Measurements from ENCODE around the gene AKAP9. TPM values are rescaled to one million over a fixed set of nuclear protein-coding genes. Genes with fewer than 3 reads are reported as not detected.
"Not testable (repeated sequence)": the region's sequence is repeated elsewhere in the genome, so short reads cannot be mapped to it uniquely, and the experiment has no call there.

Gene AKAP9
- total and polyA plus RNA-seq, 7 experiments from 2014 or later: 26.0 to 93.5 (median 63.0) TPM

DNA sequence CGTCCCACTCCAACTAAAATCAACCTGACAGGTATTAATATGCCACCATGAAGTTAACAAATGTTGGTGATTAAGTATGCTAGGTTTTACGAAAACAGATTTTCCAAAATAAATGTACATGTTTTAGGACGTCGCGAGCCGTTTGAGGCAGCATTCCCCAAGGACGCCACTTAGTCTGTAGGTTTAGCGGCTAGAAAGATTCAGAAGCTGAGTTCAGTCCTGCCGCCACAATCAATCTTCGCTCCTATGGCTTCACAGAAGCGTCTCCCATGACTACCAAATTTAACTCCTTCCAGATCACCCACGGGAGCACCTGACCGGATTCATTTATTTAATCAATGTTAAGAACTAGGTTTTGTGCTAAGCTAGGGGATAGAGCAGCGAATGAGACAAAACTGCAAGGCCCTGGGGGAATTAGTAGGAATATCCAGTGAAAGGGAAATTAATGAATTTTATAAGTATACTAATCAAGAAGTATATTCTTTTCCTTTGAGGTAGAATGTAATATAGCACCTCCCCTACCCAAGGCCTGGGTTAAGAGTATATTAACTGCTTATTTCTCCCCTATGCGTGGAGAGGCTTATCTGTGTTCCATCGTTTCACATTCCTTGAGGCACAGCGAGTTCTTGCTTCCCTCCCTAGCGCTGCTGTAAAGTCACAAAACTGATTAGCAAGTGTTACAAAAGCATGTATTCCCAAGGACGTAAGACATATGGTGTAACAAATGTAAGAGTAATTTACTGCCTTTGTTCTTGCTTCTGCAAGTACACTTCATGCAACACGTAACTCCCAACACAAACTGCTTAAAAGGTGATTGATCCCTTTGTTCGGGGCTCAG lies 194.6 kb downstream of the AKAP9 start:
- ChIA-PET CTCF (no interaction called here), POLR2A (interaction anchor here (1.0 to 2.5 kb wide), 3 partner anchors 194 to 393 kb away, joined by 4 to 9 read pairs (median 7); partner anchors contain the start of genes AKAP9, GATAD1, PEX1 and RBM48)
- DNase-seq: peak in 1 of 9 donors; percentile 27
- Mint-ChIP-seq H3K27me3 (peaks cover 0 to 2% (median 0%) of the 10 kb centered on the region in 5 donors), H3K4me1 (peaks cover 12 to 45% (median 40%) of the 10 kb centered on the region in 7 donors), H3K36me3 (peaks cover 0 to 10% (median 0%) of the 10 kb centered on the region in 5 donors), H3K27ac (peak overlapping the region; percentile 89 to 100 (median 99)), H3K4me3 (peak overlapping the region; percentile 95 to 100 (median 98)), H3K9me3 (peaks cover 0 to 5% (median 0%) of the 10 kb centered on the region in 11 donors)
- Histone ChIP-seq H3K27me3 (ENCODE audit: control insufficient read depth in 2 of 2, insufficient read depth in 2 of 2, low read length in 2 of 2) (no peaks in the 10 kb centered on the region), H3K27ac (ENCODE audit: low read depth, low read length) (peak overlapping the region; percentile 94), H3K9me3 (ENCODE audit: control insufficient read depth in 2 of 3, low read length in 3 of 3) (no peaks in the 10 kb centered on the region), H3K4me1 (ENCODE audit: control insufficient read depth in 2 of 2, insufficient read depth in 2 of 2, low read length in 2 of 2) (peaks cover 4 to 12% of the 10 kb centered on the region in 2 donors), H3K36me3 (ENCODE audit: control insufficient read depth in 2 of 3, insufficient read depth in 3 of 3, low read length in 3 of 3) (peaks cover 0 to 7% (median 0%) of the 10 kb centered on the region in 3 experiments), H3K4me3 (ENCODE audit: low read length) (peak overlapping the region; percentile 92)
- intact Hi-C loops (cut with micrococcal nuclease): loop anchor here (2.0 to 10.0 kb wide), 6 partner anchors 254 to 1870 kb away; partner anchors contain the start of genes BET1 (in 1 of the 2), CDK6 (in 1 of the 2), FZD1 (in 1 of the 2) and MTERF1 (in 1 of the 2)
- ATAC-seq: no peak

DNA sequence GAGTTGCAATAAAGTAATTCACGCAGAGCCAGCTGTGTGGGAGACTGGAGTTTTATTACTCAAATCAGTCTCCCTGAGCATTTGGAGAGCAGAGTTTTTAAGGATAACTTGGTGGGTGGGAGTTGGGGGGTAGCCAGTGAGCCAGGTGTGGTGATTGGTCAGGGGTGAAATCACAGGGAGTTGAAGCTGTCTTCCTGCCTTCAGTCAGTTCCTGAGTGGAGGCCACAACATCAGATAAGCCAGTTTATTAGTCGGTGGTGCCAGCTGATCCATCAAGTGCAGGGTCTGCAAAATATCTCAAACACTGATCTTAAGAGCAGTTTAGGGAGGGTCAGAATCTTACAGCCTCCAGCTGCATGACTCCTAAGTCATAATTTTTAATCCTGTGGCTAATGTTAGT lies 196.9 kb downstream of the AKAP9 start:
- ChIA-PET CTCF (no interaction called here), POLR2A (interaction anchor here (0.6 kb wide), 1 partner anchor 196 kb away, joined by 4 read pairs; no protein-coding TSS in a partner anchor)
- Mint-ChIP-seq H3K4me1 (peaks cover 8 to 32% (median 24%) of the 10 kb centered on the region in 7 donors), H3K9me3 (peaks cover 0 to 5% (median 0%) of the 10 kb centered on the region in 11 donors), H3K27ac (peak overlapping the region in 1 of 9 donors; percentile 33), H3K36me3 (peaks cover 0 to 3% (median 0%) of the 10 kb centered on the region in 5 donors), H3K4me3 (no peak overlapping the region), H3K27me3 (peaks cover 0 to 7% (median 0%) of the 10 kb centered on the region in 5 donors)
- intact Hi-C loops (cut with micrococcal nuclease): loop anchor here (10.0 kb wide), 2 partner anchors 697 to 1867 kb away; partner anchors contain the start of genes BET1 (in 1 of the 2) and CDK6 (in 1 of the 2)
- DNase-seq (no peak), ATAC-seq (no peak)
- no peak overlapping the region for H3K27ac ChIP-seq (ENCODE audit: low read depth, low read length)
- no peaks in the 10 kb centered on the region for H3K27me3 ChIP-seq (ENCODE audit: control insufficient read depth in 2 of 2, insufficient read depth in 2 of 2, low read length in 2 of 2)
- H3K4me3 ChIP-seq (ENCODE audit: low read length): no peak overlapping the region
- H3K36me3 ChIP-seq (ENCODE audit: control insufficient read depth in 2 of 3, insufficient read depth in 3 of 3, low read length in 3 of 3): peaks cover 0 to 7% (median 0%) of the 10 kb centered on the region in 3 experiments
- no peaks in the 10 kb centered on the region for H3K9me3 ChIP-seq (ENCODE audit: control insufficient read depth in 2 of 3, low read length in 3 of 3)
- peaks cover 4 to 10% of the 10 kb centered on the region in 2 donors for H3K4me1 ChIP-seq (ENCODE audit: control insufficient read depth in 2 of 2, insufficient read depth in 2 of 2, low read length in 2 of 2)

DNA sequence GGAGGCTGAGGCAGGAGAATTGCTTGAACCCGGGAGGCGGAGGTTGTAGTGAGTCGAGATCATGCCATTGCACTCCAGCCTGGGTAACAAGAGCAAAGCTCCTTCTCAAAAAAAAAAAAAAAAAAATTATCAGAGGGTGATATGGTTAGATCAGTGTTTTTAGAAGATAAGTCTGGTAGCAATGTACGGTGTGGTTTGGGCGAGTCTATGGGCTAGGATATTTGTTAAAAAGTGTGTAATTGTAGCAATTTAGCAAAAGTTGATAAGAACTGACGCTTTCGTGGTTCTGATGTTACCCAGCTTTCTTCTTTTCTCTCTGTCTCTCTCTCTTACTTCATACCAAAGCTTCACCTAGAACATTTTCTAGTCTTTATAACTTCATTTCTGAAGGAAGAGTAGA lies 200.5 kb downstream of the AKAP9 start:
- H3K4me1 Mint-ChIP-seq: peaks cover 0 to 2% (median 0%) of the 10 kb centered on the region in 7 donors
- no peak overlapping the region for H3K4me3 Mint-ChIP-seq
- no peak overlapping the region for H3K27ac ChIP-seq (ENCODE audit: low read depth, low read length)
- H3K9me3 ChIP-seq (ENCODE audit: control insufficient read depth in 2 of 3, low read length in 3 of 3): no peaks in the 10 kb centered on the region
- H3K9me3 Mint-ChIP-seq: no peaks in the 10 kb centered on the region
- ATAC-seq (no peak), DNase-seq (no peak)
- POLR2A ChIA-PET: interaction anchor here (1.4 kb wide), 1 partner anchor 15 kb away, joined by 3 read pairs; no protein-coding TSS in a partner anchor
- no peaks in the 10 kb centered on the region for H3K4me1 ChIP-seq (ENCODE audit: control insufficient read depth in 2 of 2, insufficient read depth in 2 of 2, low read length in 2 of 2)
- intact Hi-C loops (cut with micrococcal nuclease): no loop called here
- peaks cover 0 to 3% (median 0%) of the 10 kb centered on the region in 5 donors for H3K36me3 Mint-ChIP-seq
- CTCF ChIA-PET: no interaction called here
- H3K4me3 ChIP-seq (ENCODE audit: low read length): no peak overlapping the region
- H3K27me3 Mint-ChIP-seq: peaks cover 0 to 4% (median 0%) of the 10 kb centered on the region in 5 donors
- no peaks in the 10 kb centered on the region for H3K27me3 ChIP-seq (ENCODE audit: control insufficient read depth in 2 of 2, insufficient read depth in 2 of 2, low read length in 2 of 2)
- H3K36me3 ChIP-seq (ENCODE audit: control insufficient read depth in 2 of 3, insufficient read depth in 3 of 3, low read length in 3 of 3): no peaks in the 10 kb centered on the region
- no peak overlapping the region for H3K27ac Mint-ChIP-seq

DNA sequence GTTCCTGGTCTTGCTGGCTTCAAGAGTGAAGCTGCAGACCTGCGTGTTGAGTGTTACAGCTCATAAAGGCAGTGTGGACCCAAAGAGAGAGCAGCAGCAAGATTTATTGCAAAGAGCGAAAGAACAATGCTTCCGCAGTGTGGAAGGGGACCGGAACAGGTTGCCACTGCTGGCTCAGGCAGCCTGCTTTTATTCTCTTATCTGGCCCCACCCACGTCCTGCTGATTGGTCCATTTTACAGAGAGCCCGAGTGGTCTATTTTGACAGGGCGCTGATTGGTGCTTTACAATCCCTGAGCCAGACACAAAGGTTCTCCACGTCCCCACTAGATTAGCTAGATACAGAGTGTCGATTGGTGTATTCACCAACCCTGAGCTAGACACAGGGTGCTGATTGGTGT lies 202.1 kb downstream of the AKAP9 start:
- DNase-seq; H3K9me3 ChIP-seq (ENCODE audit: control insufficient read depth in 2 of 3, low read length in 3 of 3); H3K27ac ChIP-seq (ENCODE audit: low read depth, low read length); ATAC-seq; H3K36me3 ChIP-seq (ENCODE audit: control insufficient read depth in 2 of 3, insufficient read depth in 3 of 3, low read length in 3 of 3); H3K4me3 ChIP-seq (ENCODE audit: low read length); H3K27me3 Mint-ChIP-seq; H3K27me3 ChIP-seq (ENCODE audit: control insufficient read depth in 2 of 2, insufficient read depth in 2 of 2, low read length in 2 of 2); H3K36me3 Mint-ChIP-seq; H3K9me3 Mint-ChIP-seq; H3K27ac Mint-ChIP-seq; H3K4me1 ChIP-seq (ENCODE audit: control insufficient read depth in 2 of 2, insufficient read depth in 2 of 2, low read length in 2 of 2); CTCF ChIA-PET; H3K4me1 Mint-ChIP-seq; intact Hi-C loops (cut with micrococcal nuclease): not testable (repeated sequence)
- POLR2A ChIA-PET: interaction anchor here (0.6 kb wide), 1 partner anchor 210 kb away, joined by 3 read pairs; no protein-coding TSS in a partner anchor
- H3K4me3 Mint-ChIP-seq: peak overlapping the region in 2 of 10 donors; percentile 6 to 34

GRCh38 chr7:92143192-92143880 lies 202.7 kb downstream of the AKAP9 start:
- intact Hi-C loops (cut with micrococcal nuclease); H3K27ac ChIP-seq (ENCODE audit: low read depth, low read length); H3K9me3 Mint-ChIP-seq; H3K27me3 Mint-ChIP-seq; H3K4me3 Mint-ChIP-seq; DNase-seq; H3K36me3 ChIP-seq (ENCODE audit: control insufficient read depth in 2 of 3, insufficient read depth in 3 of 3, low read length in 3 of 3); H3K4me1 ChIP-seq (ENCODE audit: control insufficient read depth in 2 of 2, insufficient read depth in 2 of 2, low read length in 2 of 2); CTCF ChIA-PET; H3K27ac Mint-ChIP-seq; H3K9me3 ChIP-seq (ENCODE audit: control insufficient read depth in 2 of 3, low read length in 3 of 3); H3K36me3 Mint-ChIP-seq; POLR2A ChIA-PET; H3K4me3 ChIP-seq (ENCODE audit: low read length); H3K4me1 Mint-ChIP-seq; ATAC-seq; H3K27me3 ChIP-seq (ENCODE audit: control insufficient read depth in 2 of 2, insufficient read depth in 2 of 2, low read length in 2 of 2): not testable (repeated sequence)

DNA sequence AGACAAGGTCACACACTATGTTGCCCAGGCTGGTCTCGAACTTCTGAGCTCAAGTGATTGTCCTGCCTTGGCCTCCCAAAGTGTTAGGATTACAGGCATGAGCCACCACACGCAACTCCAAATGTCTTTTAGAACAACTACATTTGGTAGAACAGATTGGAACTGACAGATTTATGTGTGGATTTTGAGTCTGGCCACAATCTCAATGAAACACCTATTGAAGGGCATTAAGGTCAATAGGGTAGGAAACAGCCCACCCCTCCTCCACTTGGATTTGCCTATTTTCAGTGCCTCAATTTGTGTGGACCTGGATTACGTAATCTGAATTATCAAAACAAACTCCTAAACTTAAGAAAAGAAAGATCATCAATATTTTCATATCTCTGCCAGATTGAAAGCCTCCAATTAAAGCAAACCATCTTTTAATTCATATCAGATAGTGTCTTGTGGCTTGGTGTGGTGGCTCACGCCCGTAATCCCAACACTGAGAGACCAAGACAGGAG lies 209.1 kb downstream of the AKAP9 start:
- H3K4me1 ChIP-seq (ENCODE audit: control insufficient read depth in 2 of 2, insufficient read depth in 2 of 2, low read length in 2 of 2): no peaks in the 10 kb centered on the region
- Mint-ChIP-seq H3K27me3 (peaks cover 0 to 6% (median 0%) of the 10 kb centered on the region in 5 donors), H3K27ac (no peak overlapping the region), H3K36me3 (no peaks in the 10 kb centered on the region), H3K9me3 (no peaks in the 10 kb centered on the region), H3K4me1 (no peaks in the 10 kb centered on the region), H3K4me3 (no peak overlapping the region)
- H3K27ac ChIP-seq (ENCODE audit: low read depth, low read length): no peak overlapping the region
- no peak overlapping the region for H3K4me3 ChIP-seq (ENCODE audit: low read length)
- intact Hi-C loops (cut with micrococcal nuclease): no loop called here
- no peaks in the 10 kb centered on the region for H3K36me3 ChIP-seq (ENCODE audit: control insufficient read depth in 2 of 3, insufficient read depth in 3 of 3, low read length in 3 of 3)
- no peaks in the 10 kb centered on the region for H3K27me3 ChIP-seq (ENCODE audit: control insufficient read depth in 2 of 2, insufficient read depth in 2 of 2, low read length in 2 of 2)
- no peaks in the 10 kb centered on the region for H3K9me3 ChIP-seq (ENCODE audit: control insufficient read depth in 2 of 3, low read length in 3 of 3)
- ATAC-seq (no peak), DNase-seq (no peak)
- ChIA-PET POLR2A (no interaction called here), CTCF (no interaction called here)

Measured in naive thymus-derived CD4-positive, alpha-beta T cell (primary cell).